ENCODE measurements around the gene FOXD1. TPM values are rescaled to one million over a fixed set of nuclear protein-coding genes. Genes with fewer than 3 reads are reported as not detected.

Gene FOXD1
- total and polyA plus RNA-seq, 2 experiments from 2014 or later = 0.33 to 1.9 TPM

- Histone ChIP-seq H3K9me2 (replicated peaks; ENCODE audit: insufficient read depth) (no peaks in the 10 kb centered on the region), H3K27ac (no peak overlapping the region), H3K4me2 (no peak overlapping the region), H4K20me1 (ENCODE audit: insufficient read depth, poor library complexity, severe bottlenecking) (no peaks in the 10 kb centered on the region), H3K4me1 (ENCODE audit: insufficient read depth) (peaks cover 13% of the 10 kb centered on the region), H2AFZ (no peak overlapping the region), H3K9me3 (ENCODE audit: low read depth) (no peaks in the 10 kb centered on the region), H3K4me3 (no peak overlapping the region), H3K36me3 (replicated peaks; ENCODE audit: insufficient read depth, low read depth) (no peaks in the 10 kb centered on the region), H3K27me3 (peaks cover 50% of the 10 kb centered on the region), H3K79me2 (no peaks in the 10 kb centered on the region)
- no peak for TF ChIP-seq EZH2 (IDR thresholded peaks at IDR 0.05; ENCODE audit: borderline replicate concordance)
- TF ChIP-seq CTCF (IDR thresholded peaks at IDR 0.05; ENCODE audit: poor library complexity) = peak; percentile 59
- 39% methylated on average over 6 of the region's 6 CpGs for WGBS (ENCODE audit: low lambda C conversion rate, missing lambda C conversion rate)
- peak; percentile 86 for DNase-seq (ENCODE audit: low spot score)
Measured at GRCh38 chr5:73454379-73455036, 5.9 kb upstream of the FOXD1 start.

- no peak overlapping the region for H3K4me3 ChIP-seq
- TF ChIP-seq EZH2phosphoT487 (IDR thresholded peaks at IDR 0.05; ENCODE audit: low read depth, severe bottlenecking, unreplicated experiment) (no peak), CTCF (IDR thresholded peaks at IDR 0.05; ENCODE audit: poor library complexity) (no peak), EZH2 (IDR thresholded peaks at IDR 0.05; ENCODE audit: borderline replicate concordance) (no peak)
- H3K36me3 ChIP-seq (replicated peaks; ENCODE audit: insufficient read depth, low read depth) = no peaks in the 10 kb centered on the region
- peak overlapping the region; percentile 93 for H3K4me2 ChIP-seq
- 69% methylated on average over 6 of the region's 6 CpGs for WGBS (ENCODE audit: low lambda C conversion rate, missing lambda C conversion rate)
- no peaks in the 10 kb centered on the region for H4K20me1 ChIP-seq (ENCODE audit: insufficient read depth, poor library complexity, severe bottlenecking)
- no peaks in the 10 kb centered on the region for H3K9me2 ChIP-seq (replicated peaks; ENCODE audit: insufficient read depth)
- H3K9me3 ChIP-seq (ENCODE audit: low read depth) = no peaks in the 10 kb centered on the region
- peaks cover 19% of the 10 kb centered on the region for H3K4me1 ChIP-seq (ENCODE audit: insufficient read depth)
- H3K79me2 ChIP-seq = no peaks in the 10 kb centered on the region
- DNase-seq (ENCODE audit: low spot score) = no peak
- H3K27me3 ChIP-seq = peaks cover 58% of the 10 kb centered on the region
- H3K27ac ChIP-seq = no peak overlapping the region
- no peak overlapping the region for H2AFZ ChIP-seq
Measured at GRCh38 chr5:73452215-73452614, 3.6 kb upstream of the FOXD1 start.

GRCh38 chr5:73451224-73452130, 2.9 kb upstream of the FOXD1 start:
- Histone ChIP-seq H3K36me3 (replicated peaks; ENCODE audit: insufficient read depth, low read depth) (no peaks in the 10 kb centered on the region), H3K4me1 (ENCODE audit: insufficient read depth) (peaks cover 19% of the 10 kb centered on the region), H3K4me2 (peak overlapping the region; percentile 93), H3K9me2 (replicated peaks; ENCODE audit: insufficient read depth) (no peaks in the 10 kb centered on the region), H3K4me3 (peak overlapping the region; percentile 33), H2AFZ (peak overlapping the region; percentile 46), H4K20me1 (ENCODE audit: insufficient read depth, poor library complexity, severe bottlenecking) (no peaks in the 10 kb centered on the region), H3K79me2 (no peaks in the 10 kb centered on the region), H3K9me3 (ENCODE audit: low read depth) (no peaks in the 10 kb centered on the region), H3K27me3 (peaks cover 62% of the 10 kb centered on the region), H3K27ac (no peak overlapping the region)
- TF ChIP-seq CTCF (IDR thresholded peaks at IDR 0.05; ENCODE audit: poor library complexity) (peak; percentile 83), EZH2phosphoT487 (IDR thresholded peaks at IDR 0.05; ENCODE audit: low read depth, severe bottlenecking, unreplicated experiment) (no peak)
- DNase-seq (ENCODE audit: low spot score) = peak; percentile 84
- WGBS (ENCODE audit: low lambda C conversion rate, missing lambda C conversion rate) = 5% methylated on average over 55 of the region's 70 CpGs

Data from hepatocyte (in vitro differentiated cells).